Fibroblast of skin of left biceps (primary cell): ENCODE data around the gene FYTTD1.

Experiments
- DNase-seq, 2 experiments: peaks; one replicate each; pipeline ENCODE4 v3.0.0-alpha.2; 2013; ENCODE audit warnings: low read depth in 2 of 2

The FYTTD1 gene

GRCh38 chr3:197791892-197792647 lies 42.4 kb downstream of the FYTTD1 start:
- no peak for DNase-seq

GRCh38 chr3:197793247-197793646 lies 43.6 kb downstream of the FYTTD1 start:
- DNase-seq, result no peak

GRCh38 chr3:197794115-197794514 lies 44.4 kb downstream of the FYTTD1 start:
- no peak for DNase-seq

- DNase-seq, result no peak
These were observed 45.5 kb downstream of the FYTTD1 start for GRCh38 chr3:197795200-197795599.

GRCh38 chr3:197796087-197796486 lies 46.4 kb downstream of the FYTTD1 start:
- no peak for DNase-seq

GRCh38 chr3:197798863-197799262 lies 49.2 kb downstream of the FYTTD1 start:
- DNase-seq, result no peak

- DNase-seq, result no peak
These were observed 50.7 kb downstream of the FYTTD1 start for GRCh38 chr3:197800379-197800778.

GRCh38 chr3:197801891-197802778 lies 52.5 kb downstream of the FYTTD1 start:
- no peak for DNase-seq

- DNase-seq, result no peak
These were observed 53.2 kb downstream of the FYTTD1 start for GRCh38 chr3:197802779-197803459.

GRCh38 chr3:197804511-197804910 lies 54.8 kb downstream of the FYTTD1 start:
- DNase-seq, result no peak

GRCh38 chr3:197807969-197808587 lies 58.4 kb downstream of the FYTTD1 start:
- DNase-seq, result no peak

GRCh38 chr3:197809356-197810020 lies 59.8 kb downstream of the FYTTD1 start:
- peak; percentile 60 to 65 for DNase-seq

- no peak for DNase-seq
These were observed 61.2 kb downstream of the FYTTD1 start for GRCh38 chr3:197810901-197811300.

- DNase-seq, result peak; percentile 65 to 68
These were observed 61.7 kb downstream of the FYTTD1 start for GRCh38 chr3:197811343-197811742.

GRCh38 chr3:197814372-197814771 lies 64.7 kb downstream of the FYTTD1 start:
- DNase-seq, result no peak

- no peak for DNase-seq
These were observed 71.1 kb downstream of the FYTTD1 start for GRCh38 chr3:197820550-197821335.

- no peak for DNase-seq
These were observed 79.8 kb downstream of the FYTTD1 start for GRCh38 chr3:197829397-197830045.

GRCh38 chr3:197830308-197830966 lies 80.8 kb downstream of the FYTTD1 start:
- DNase-seq, result no peak

GRCh38 chr3:197830967-197831313 lies 81.3 kb downstream of the FYTTD1 start:
- no peak for DNase-seq
